ENCODE data around the gene NTRK2. TPM values are rescaled to one million over a fixed set of nuclear protein-coding genes. Genes with fewer than 3 reads are reported as not detected.

Gene NTRK2
- total and polyA plus RNA-seq, 3 donors from 2014 or later = 5.3 to 10.8 (median 5.6) TPM

DNA sequence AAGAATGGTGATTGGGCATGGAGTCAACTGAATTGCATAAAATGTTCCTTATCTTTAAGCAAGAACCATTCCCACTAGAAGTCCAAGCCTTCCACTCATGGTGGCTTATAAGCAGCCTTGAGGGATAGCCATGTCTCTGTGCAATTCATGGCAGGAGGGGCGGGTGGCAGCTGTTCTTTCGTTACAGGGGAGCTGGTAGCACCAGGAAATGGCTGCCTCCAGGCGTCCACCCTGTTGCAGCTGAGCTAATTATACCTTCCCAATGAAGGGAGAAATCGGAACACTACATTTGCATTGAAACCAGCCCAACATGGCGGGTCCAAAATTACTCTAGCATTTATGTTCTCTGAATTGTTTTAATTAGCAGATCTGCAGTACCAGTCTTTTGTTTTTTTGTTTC, 289.8 kb downstream of the NTRK2 start:
- Histone ChIP-seq H3K9me3 (no peaks in the 10 kb centered on the region), H3K36me3 (ENCODE audit: low read depth, missing control alignments) (no peaks in the 10 kb centered on the region), H3K4me1 (no peaks in the 10 kb centered on the region), H3K4me3 (no peak overlapping the region), H3K27ac (no peak overlapping the region), H3K27me3 (no peaks in the 10 kb centered on the region)
- no peak for DNase-seq
- TF ChIP-seq POLR2A (IDR thresholded peaks at IDR 0.05) = no peak
- TF ChIP-seq, protein P1, sequence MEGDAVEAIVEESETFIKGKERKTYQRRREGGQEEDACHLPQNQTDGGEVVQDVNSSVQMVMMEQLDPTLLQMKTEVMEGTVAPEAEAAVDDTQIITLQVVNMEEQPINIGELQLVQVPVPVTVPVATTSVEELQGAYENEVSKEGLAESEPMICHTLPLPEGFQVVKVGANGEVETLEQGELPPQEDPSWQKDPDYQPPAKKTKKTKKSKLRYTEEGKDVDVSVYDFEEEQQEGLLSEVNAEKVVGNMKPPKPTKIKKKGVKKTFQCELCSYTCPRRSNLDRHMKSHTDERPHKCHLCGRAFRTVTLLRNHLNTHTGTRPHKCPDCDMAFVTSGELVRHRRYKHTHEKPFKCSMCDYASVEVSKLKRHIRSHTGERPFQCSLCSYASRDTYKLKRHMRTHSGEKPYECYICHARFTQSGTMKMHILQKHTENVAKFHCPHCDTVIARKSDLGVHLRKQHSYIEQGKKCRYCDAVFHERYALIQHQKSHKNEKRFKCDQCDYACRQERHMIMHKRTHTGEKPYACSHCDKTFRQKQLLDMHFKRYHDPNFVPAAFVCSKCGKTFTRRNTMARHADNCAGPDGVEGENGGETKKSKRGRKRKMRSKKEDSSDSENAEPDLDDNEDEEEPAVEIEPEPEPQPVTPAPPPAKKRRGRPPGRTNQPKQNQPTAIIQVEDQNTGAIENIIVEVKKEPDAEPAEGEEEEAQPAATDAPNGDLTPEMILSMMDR (IDR thresholded peaks at IDR 0.05) = no peak
- WGBS, 2 donors = 94 to 96% methylated on average over 5 of the region's 5 CpGs
- intact Hi-C loops (cut with DNase I; ENCODE audit: low total_unique reads) = no loop called here

DNA sequence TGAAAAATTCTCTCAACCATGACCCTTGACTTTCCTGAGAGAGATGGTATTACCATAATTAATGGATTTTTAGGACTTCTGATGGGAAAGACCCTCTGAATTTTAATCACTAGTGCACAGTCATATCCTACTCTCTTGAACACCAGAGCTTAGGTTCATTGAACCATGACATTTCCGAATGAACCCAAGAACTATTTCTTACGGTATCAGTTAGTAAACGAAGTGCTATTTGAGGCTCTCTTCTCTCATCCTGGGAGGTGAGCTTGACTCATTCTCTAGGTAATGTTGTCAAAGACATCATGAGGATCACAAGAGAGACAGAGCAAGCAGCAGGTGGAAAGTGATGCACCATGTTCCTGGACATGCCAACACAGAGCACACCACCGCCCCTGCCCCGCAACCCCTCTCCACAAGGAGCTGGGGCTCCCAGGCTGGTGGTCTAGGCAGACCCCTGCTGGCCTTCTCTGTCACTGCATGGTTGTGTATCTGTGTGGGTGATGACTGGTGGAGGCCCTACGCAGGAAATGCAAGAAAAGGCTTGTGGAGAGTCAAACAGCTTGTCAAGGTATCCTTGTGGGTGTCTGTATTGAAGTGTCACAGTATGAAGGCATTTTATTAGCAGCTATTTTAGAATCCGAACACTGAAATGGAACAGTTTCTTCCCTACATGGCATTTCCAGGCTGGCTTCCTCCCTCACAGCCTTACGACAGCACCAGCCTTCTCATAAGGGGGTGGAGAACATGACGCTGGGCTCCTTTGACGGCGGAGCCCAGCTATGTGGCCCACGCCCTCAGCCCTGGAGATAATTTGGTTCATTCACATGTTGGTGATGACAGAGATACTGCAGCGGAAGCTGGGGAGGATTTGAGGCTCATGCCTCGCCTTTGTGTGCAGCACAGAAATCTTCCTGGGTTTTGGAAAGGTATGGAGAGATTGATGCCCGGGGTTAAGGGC, 297.6 kb downstream of the NTRK2 start:
- WGBS, 2 donors = 92 to 96% methylated on average over 15 of the region's 15 CpGs
- TF ChIP-seq, protein P1 (IDR thresholded peaks at IDR 0.05) = no peak
- TF ChIP-seq POLR2A (IDR thresholded peaks at IDR 0.05) = no peak
- no peak overlapping the region for H3K27ac ChIP-seq
- H3K36me3 ChIP-seq (ENCODE audit: low read depth, missing control alignments) = no peaks in the 10 kb centered on the region
- H3K4me3 ChIP-seq = no peak overlapping the region
- no peak for DNase-seq
- no peaks in the 10 kb centered on the region for H3K9me3 ChIP-seq
- intact Hi-C loops (cut with DNase I; ENCODE audit: low total_unique reads) = no loop called here
- H3K4me1 ChIP-seq = no peaks in the 10 kb centered on the region
- no peaks in the 10 kb centered on the region for H3K27me3 ChIP-seq

DNA sequence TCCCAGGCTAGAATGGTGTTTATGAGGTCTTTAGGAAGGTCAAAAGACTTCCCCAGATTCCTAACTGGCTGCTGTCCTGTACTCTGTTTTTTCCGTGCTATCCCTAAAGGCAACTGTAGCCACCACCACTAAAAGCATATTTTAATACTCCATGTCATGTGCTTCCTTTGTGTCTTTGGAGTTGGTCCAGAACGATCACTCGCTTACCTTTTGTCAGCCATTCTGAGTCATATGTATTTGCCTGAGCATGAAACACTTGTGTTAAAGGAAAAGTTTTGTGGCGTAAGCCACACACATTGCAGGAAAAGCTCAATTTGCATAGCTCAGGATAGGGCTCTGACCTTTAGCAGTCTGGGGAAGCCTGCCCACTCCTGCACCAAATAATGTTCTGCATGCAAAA, 299.6 kb downstream of the NTRK2 start:
- H3K27me3 ChIP-seq = no peaks in the 10 kb centered on the region
- no peaks in the 10 kb centered on the region for H3K9me3 ChIP-seq
- H3K36me3 ChIP-seq (ENCODE audit: low read depth, missing control alignments) = no peaks in the 10 kb centered on the region
- no peak overlapping the region for H3K4me3 ChIP-seq
- intact Hi-C loops (cut with DNase I; ENCODE audit: low total_unique reads) = no loop called here
- H3K4me1 ChIP-seq = no peaks in the 10 kb centered on the region
- TF ChIP-seq POLR2A (IDR thresholded peaks at IDR 0.05) = no peak
- TF ChIP-seq, protein P1 (IDR thresholded peaks at IDR 0.05) = no peak
- 86 to 88% methylated on average over 4 of the region's 4 CpGs for WGBS, 2 donors
- no peak for DNase-seq
- no peak overlapping the region for H3K27ac ChIP-seq

DNA sequence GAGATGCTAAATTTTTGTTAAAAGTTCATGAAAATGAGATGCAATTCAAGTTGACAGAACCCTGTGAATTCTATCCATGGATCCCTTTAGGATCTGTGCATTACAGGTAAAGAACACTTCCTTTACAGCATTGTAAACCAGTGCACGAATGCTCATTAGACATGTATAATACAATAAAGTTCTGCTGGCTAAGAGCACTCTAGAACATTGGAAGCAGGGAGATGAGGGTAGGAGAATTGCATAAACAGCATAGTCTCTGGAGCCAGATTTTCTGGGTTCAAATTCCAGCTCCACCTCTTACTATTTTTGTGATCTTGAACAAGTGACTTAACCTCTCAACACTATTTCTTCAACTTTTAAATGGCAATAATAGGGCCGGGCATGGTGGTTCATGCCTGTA, 300.2 kb downstream of the NTRK2 start:
- Histone ChIP-seq H3K36me3 (ENCODE audit: low read depth, missing control alignments) (no peaks in the 10 kb centered on the region), H3K9me3 (no peaks in the 10 kb centered on the region), H3K27ac (no peak overlapping the region), H3K27me3 (no peaks in the 10 kb centered on the region), H3K4me1 (no peaks in the 10 kb centered on the region), H3K4me3 (no peak overlapping the region)
- no peak for DNase-seq
- WGBS, 2 donors = 97 to 100% methylated on average over 2 of the region's 2 CpGs
- TF ChIP-seq, protein P1 (IDR thresholded peaks at IDR 0.05) = no peak
- TF ChIP-seq POLR2A (IDR thresholded peaks at IDR 0.05) = no peak
- intact Hi-C loops (cut with DNase I; ENCODE audit: low total_unique reads) = no loop called here
